HepG2 (cell line): ENCODE measurements around the gene CACNG5. TPM values are rescaled to one million over a fixed set of nuclear protein-coding genes. Genes with fewer than 3 reads are reported as not detected.

Experiments used
- BORCS8-MEF2B ChIP-seq: sonication (generic); formaldehyde crosslinking; IDR thresholded peaks from 2 replicates; pipeline ENCODE4 v1.8.0; 2022; ENCODE audit warnings: mild to moderate bottlenecking, missing genetic modification reagents
- KAT8 ChIP-seq: IDR thresholded peaks from 2 replicates; pipeline ENCODE4 v1.6.1; 2016; ENCODE audit warnings: missing genetic modification reagents, missing compliant biosample characterization
- TBL1XR1 ChIP-seq: fragments of 150-350 bp; IDR thresholded peaks from 2 replicates; pipeline ENCODE4 v1.6.1; 2014; ENCODE audit warnings: borderline replicate concordance, low read length; ENCODE audit not compliant: partially characterized antibody
- ZBTB20 ChIP-seq: sonication (generic); formaldehyde crosslinking; IDR thresholded peaks from 2 replicates; pipeline ENCODE4 v1.8.1; 2023; ENCODE audit warnings: missing genetic modification reagents, low read depth, mild to moderate bottlenecking, borderline replicate concordance
- ZNF501 ChIP-seq: sonication (generic); formaldehyde crosslinking; IDR thresholded peaks from 2 replicates; pipeline ENCODE4 v1.5.1; 2020; ENCODE audit warnings: mild to moderate bottlenecking, moderate library complexity, missing genetic modification reagents
- polyA plus RNA-seq, 8 experiments: library from polyadenylated mRNA; depleted of rRNA in 3 of 8; stranded (reverse) in 7 of 8; unstranded in 1 of 8; fragments of >200 nt; fragmentation: Illumina TruSeq in 4 of 8; extraction: Trizol in 4 of 8; gene quantifications; 2 replicates each; pipeline versions ENCODE4 v1.2.1 to v1.2.3, GENCODE V29; 2011 to 2016; ENCODE audit warnings: low read depth in 4 of 8, missing spikeins in 1 of 8, mixed read lengths in 1 of 8; ENCODE audit not compliant: insufficient read depth in 1 of 8
- total RNA-seq, 5 experiments: library from RNA; depleted of rRNA; stranded (reverse); fragments of >200 nt; fragmentation: Illumina TruSeq; extraction: Trizol; gene quantifications; 2 replicates each; pipeline ENCODE4 v1.2.3, GENCODE V29; 2016; ENCODE audit warnings: low read depth in 1 of 5
- TF ChIP-seq, protein P1 (sequence below): sonication (generic); formaldehyde crosslinking; IDR thresholded peaks from 2 replicates; pipeline ENCODE4 v1.5.1; 2020; ENCODE audit warnings: mild to moderate bottlenecking, missing genetic modification reagents, moderate library complexity
- TF ChIP-seq, protein P2 (sequence below): sonication (generic); formaldehyde crosslinking; IDR thresholded peaks from 2 replicates; pipeline ENCODE4 v1.5.1; 2020; ENCODE audit warnings: mild to moderate bottlenecking, moderate library complexity, missing genetic modification reagents
- TF ChIP-seq, protein P3 (sequence below), 2 experiments: sonication (generic) in 1 of 2; formaldehyde crosslinking in 1 of 2; IDR thresholded peaks; 2 replicates each; pipeline versions ENCODE4 v1.4.0 to v1.6.1; 2018 to 2020; ENCODE audit warnings: missing genetic modification reagents in 2 of 2, borderline replicate concordance in 1 of 2, low read depth in 1 of 2, mild to moderate bottlenecking in 1 of 2, missing biosample characterization in 1 of 2
- TF ChIP-seq, protein P4 (sequence below): sonication (generic); formaldehyde crosslinking; IDR thresholded peaks from 2 replicates; pipeline ENCODE4 v1.4.0; 2020; ENCODE audit warnings: mild to moderate bottlenecking, missing genetic modification reagents
- TF ChIP-seq, protein P5 (sequence below): sonication (generic); formaldehyde crosslinking; IDR thresholded peaks from 2 replicates; pipeline ENCODE4 v1.5.1; 2020; ENCODE audit warnings: missing genetic modification reagents, mild to moderate bottlenecking, borderline replicate concordance
- TF ChIP-seq, protein P6 (sequence below): IDR thresholded peaks from 2 replicates; pipeline ENCODE4 v1.4.0; 2020; ENCODE audit warnings: mild to moderate bottlenecking, missing genetic modification reagents

The CACNG5 gene
- total and polyA plus RNA-seq, 2 of the 13 experiments (the other 11 are each of a cell fraction or from before 2014, with no cell fraction given), result not detected

DNA sequence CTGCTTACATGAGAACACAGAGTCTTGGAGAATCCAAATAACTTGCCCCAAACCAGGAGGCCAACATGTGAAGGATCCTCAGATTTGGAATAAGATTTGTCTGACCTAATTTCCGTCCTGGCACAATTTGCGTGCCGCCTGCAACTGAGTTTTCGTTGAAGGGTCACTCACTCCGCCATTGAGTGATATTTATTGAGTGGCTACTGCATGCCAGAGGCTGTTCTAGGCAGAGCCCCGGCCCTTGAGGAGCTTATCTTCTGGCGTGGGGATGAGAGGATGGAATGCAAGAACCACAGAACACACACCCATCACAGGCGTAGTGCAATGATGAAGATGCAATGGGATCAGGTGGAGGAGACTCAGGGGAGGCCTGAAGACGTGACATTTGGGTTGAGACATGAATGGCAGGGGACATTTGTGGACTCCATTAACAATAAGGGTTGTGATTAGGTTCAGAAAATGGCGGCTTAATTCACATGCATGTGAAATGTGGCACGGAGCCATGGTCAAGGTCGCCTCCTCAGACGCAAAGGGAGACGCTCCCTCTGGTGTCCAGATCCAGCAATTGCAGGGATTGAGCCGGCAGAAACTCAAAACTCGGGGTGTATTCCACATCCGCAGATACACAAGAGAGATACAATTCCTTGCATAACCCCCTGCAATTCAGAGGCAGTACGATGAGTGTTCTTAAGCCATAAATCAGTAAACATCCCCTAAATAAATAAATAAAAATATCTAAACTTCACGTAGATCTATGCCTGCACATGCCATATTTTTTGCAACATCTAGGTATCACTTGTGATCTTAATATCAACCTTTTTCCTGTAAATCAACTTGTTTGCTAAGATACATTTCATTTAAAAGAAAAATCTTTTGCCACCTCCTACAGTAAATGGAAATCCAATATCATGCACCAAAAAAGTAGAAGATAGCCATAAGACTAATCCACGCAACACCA is 71.7 kb downstream of the CACNG5 start (continued):
- TF ChIP-seq, protein P1, sequence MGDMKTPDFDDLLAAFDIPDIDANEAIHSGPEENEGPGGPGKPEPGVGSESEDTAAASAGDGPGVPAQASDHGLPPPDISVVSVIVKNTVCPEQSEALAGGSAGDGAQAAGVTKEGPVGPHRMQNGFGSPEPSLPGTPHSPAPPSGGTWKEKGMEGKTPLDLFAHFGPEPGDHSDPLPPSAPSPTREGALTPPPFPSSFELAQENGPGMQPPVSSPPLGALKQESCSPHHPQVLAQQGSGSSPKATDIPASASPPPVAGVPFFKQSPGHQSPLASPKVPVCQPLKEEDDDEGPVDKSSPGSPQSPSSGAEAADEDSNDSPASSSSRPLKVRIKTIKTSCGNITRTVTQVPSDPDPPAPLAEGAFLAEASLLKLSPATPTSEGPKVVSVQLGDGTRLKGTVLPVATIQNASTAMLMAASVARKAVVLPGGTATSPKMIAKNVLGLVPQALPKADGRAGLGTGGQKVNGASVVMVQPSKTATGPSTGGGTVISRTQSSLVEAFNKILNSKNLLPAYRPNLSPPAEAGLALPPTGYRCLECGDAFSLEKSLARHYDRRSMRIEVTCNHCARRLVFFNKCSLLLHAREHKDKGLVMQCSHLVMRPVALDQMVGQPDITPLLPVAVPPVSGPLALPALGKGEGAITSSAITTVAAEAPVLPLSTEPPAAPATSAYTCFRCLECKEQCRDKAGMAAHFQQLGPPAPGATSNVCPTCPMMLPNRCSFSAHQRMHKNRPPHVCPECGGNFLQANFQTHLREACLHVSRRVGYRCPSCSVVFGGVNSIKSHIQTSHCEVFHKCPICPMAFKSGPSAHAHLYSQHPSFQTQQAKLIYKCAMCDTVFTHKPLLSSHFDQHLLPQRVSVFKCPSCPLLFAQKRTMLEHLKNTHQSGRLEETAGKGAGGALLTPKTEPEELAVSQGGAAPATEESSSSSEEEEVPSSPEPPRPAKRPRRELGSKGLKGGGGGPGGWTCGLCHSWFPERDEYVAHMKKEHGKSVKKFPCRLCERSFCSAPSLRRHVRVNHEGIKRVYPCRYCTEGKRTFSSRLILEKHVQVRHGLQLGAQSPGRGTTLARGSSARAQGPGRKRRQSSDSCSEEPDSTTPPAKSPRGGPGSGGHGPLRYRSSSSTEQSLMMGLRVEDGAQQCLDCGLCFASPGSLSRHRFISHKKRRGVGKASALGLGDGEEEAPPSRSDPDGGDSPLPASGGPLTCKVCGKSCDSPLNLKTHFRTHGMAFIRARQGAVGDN (CRISPR knock-in tag), result no peak
- TF ChIP-seq, protein P2, sequence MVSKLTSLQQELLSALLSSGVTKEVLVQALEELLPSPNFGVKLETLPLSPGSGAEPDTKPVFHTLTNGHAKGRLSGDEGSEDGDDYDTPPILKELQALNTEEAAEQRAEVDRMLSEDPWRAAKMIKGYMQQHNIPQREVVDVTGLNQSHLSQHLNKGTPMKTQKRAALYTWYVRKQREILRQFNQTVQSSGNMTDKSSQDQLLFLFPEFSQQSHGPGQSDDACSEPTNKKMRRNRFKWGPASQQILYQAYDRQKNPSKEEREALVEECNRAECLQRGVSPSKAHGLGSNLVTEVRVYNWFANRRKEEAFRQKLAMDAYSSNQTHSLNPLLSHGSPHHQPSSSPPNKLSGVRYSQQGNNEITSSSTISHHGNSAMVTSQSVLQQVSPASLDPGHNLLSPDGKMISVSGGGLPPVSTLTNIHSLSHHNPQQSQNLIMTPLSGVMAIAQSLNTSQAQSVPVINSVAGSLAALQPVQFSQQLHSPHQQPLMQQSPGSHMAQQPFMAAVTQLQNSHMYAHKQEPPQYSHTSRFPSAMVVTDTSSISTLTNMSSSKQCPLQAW (CRISPR knock-in tag), result 0 out of 2 replicates have a peak, but pooled peaks have one; percentile 17
- TF ChIP-seq KAT8 (peak; percentile 66), ZNF501 (CRISPR knock-in tag) (peak; percentile 32; the same call in 1 of the 2 replicates), ZBTB20 (0 out of 2 replicates have a peak, but pooled peaks have one; percentile 37), TBL1XR1 (peak; percentile 52), BORCS8-MEF2B (CRISPR knock-in tag) (peak; percentile 79)
- TF ChIP-seq, protein P3, sequence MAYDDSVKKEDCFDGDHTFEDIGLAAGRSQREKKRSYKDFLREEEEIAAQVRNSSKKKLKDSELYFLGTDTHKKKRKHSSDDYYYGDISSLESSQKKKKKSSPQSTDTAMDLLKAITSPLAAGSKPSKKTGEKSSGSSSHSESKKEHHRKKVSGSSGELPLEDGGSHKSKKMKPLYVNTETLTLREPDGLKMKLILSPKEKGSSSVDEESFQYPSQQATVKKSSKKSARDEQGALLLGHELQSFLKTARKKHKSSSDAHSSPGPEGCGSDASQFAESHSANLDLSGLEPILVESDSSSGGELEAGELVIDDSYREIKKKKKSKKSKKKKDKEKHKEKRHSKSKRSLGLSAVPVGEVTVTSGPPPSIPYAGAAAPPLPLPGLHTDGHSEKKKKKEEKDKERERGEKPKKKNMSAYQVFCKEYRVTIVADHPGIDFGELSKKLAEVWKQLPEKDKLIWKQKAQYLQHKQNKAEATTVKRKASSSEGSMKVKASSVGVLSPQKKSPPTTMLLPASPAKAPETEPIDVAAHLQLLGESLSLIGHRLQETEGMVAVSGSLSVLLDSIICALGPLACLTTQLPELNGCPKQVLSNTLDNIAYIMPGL (CRISPR knock-in tag; IDR thresholded peaks at IDR 0.05; ENCODE audit: borderline replicate concordance in 1 of 2, low read depth in 1 of 2), result peak in 1 of 2 experiments; percentile 47; a peak in 1 of 4 replicates
- TF ChIP-seq, protein P4, sequence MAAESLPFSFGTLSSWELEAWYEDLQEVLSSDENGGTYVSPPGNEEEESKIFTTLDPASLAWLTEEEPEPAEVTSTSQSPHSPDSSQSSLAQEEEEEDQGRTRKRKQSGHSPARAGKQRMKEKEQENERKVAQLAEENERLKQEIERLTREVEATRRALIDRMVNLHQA (CRISPR knock-in tag), result no peak
- TF ChIP-seq, protein P5, sequence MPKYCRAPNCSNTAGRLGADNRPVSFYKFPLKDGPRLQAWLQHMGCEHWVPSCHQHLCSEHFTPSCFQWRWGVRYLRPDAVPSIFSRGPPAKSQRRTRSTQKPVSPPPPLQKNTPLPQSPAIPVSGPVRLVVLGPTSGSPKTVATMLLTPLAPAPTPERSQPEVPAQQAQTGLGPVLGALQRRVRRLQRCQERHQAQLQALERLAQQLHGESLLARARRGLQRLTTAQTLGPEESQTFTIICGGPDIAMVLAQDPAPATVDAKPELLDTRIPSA (CRISPR knock-in tag), result no peak
- TF ChIP-seq, protein P6, sequence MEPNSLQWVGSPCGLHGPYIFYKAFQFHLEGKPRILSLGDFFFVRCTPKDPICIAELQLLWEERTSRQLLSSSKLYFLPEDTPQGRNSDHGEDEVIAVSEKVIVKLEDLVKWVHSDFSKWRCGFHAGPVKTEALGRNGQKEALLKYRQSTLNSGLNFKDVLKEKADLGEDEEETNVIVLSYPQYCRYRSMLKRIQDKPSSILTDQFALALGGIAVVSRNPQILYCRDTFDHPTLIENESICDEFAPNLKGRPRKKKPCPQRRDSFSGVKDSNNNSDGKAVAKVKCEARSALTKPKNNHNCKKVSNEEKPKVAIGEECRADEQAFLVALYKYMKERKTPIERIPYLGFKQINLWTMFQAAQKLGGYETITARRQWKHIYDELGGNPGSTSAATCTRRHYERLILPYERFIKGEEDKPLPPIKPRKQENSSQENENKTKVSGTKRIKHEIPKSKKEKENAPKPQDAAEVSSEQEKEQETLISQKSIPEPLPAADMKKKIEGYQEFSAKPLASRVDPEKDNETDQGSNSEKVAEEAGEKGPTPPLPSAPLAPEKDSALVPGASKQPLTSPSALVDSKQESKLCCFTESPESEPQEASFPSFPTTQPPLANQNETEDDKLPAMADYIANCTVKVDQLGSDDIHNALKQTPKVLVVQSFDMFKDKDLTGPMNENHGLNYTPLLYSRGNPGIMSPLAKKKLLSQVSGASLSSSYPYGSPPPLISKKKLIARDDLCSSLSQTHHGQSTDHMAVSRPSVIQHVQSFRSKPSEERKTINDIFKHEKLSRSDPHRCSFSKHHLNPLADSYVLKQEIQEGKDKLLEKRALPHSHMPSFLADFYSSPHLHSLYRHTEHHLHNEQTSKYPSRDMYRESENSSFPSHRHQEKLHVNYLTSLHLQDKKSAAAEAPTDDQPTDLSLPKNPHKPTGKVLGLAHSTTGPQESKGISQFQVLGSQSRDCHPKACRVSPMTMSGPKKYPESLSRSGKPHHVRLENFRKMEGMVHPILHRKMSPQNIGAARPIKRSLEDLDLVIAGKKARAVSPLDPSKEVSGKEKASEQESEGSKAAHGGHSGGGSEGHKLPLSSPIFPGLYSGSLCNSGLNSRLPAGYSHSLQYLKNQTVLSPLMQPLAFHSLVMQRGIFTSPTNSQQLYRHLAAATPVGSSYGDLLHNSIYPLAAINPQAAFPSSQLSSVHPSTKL, result peak; percentile 60
